Uterus (tissue), 2 donors: ENCODE results near the gene TTLL10.

Source experiments
- CTCF ChIP-seq, 4 experiments: fragments of 200-600 bp in 2 of 4; fragments of 450-650 bp in 2 of 4; sonication (generic) in 2 of 4; IDR thresholded peaks; one replicate each; pipeline ENCODE4 v1.5.1; 2016 to 2019; ENCODE audit warnings: antibody characterized with exemption in 4 of 4, mild to moderate bottlenecking in 2 of 4, moderate library complexity in 1 of 4
- POLR2A ChIP-seq, 2 donors: fragments of 450-650 bp; IDR thresholded peaks; one replicate each; pipeline ENCODE4 v1.6.1; 2016; ENCODE audit warnings: antibody characterized with exemption in 2 of 2, mild to moderate bottlenecking in 1 of 2, moderate library complexity in 1 of 2

- TF ChIP-seq CTCF (IDR thresholded peaks at IDR 0.05) (no peak), POLR2A (IDR thresholded peaks at IDR 0.05) (no peak)
Measured at GRCh38 chr1:1148061-1148460, 25.6 kb upstream of the TTLL10 start.
